Smooth muscle cell (in vitro differentiated cells): Measurements from ENCODE around the gene FAM89A. TPM values are rescaled to one million over a fixed set of nuclear protein-coding genes. Genes with fewer than 3 reads are reported as not detected.
A peak's percentile ranks its signal among the peaks of the same experiment; 100 is the strongest.

ENCODE experiments used
- DNase-seq: peaks from one replicate; lab custom pipeline; 2025; ENCODE audit not compliant: unreplicated experiment; lab: John Stamatoyannopoulos, UW
- H2AFZ ChIP-seq: fragments of 200-600 bp; sonication (generic); 2 replicates; pipeline ENCODE4 v1.6.0; 2016; ENCODE audit warnings: antibody characterized with exemption, low read depth, mild to moderate bottlenecking
- H3F3A ChIP-seq: fragments of 200-600 bp; sonication (generic); 2 replicates; pipeline ENCODE4 v1.6.0; 2017; ENCODE audit warnings: antibody characterized with exemption, low read depth
- H3K27ac ChIP-seq: fragments of 200-600 bp; sonication (generic); 2 replicates; pipeline ENCODE4 v1.5.1; 2016; ENCODE audit warnings: low read depth, mild to moderate bottlenecking
- H3K27me3 ChIP-seq: fragments of 200-600 bp; sonication (generic); 2 replicates; pipeline ENCODE4 v1.6.1; 2016; ENCODE audit warnings: low read depth, mild to moderate bottlenecking
- H3K36me3 ChIP-seq: fragments of 200-600 bp; sonication (generic); 2 replicates; pipeline ENCODE4 v1.5.1; 2016; ENCODE audit warnings: low read depth
- H3K4me1 ChIP-seq: fragments of 200-600 bp; sonication (generic); 2 replicates; pipeline ENCODE4 v1.5.1; 2016; ENCODE audit warnings: low read depth
- H3K4me2 ChIP-seq: fragments of 200-600 bp; sonication (generic); 2 replicates; pipeline ENCODE4 v1.6.0; 2016; ENCODE audit warnings: mild to moderate bottlenecking
- H3K4me3 ChIP-seq: fragments of 200-600 bp; sonication (generic); 2 replicates; pipeline ENCODE4 v1.5.1; 2016; ENCODE audit warnings: mild to moderate bottlenecking
- H3K79me2 ChIP-seq: fragments of 200-600 bp; sonication (generic); 2 replicates; pipeline ENCODE4 v1.6.0; 2016; ENCODE audit warnings: low read depth, mild to moderate bottlenecking
- H3K9ac ChIP-seq: fragments of 200-600 bp; sonication (generic); 2 replicates; pipeline ENCODE4 v1.6.0; 2016; ENCODE audit warnings: low read depth
- H3K9me3 ChIP-seq: fragments of 200-600 bp; sonication (generic); replicated peaks from 2 replicates; pipeline ENCODE4 v1.5.1; 2016; ENCODE audit warnings: low read depth
- H4K20me1 ChIP-seq: fragments of 200-600 bp; sonication (generic); 2 replicates; pipeline ENCODE4 v1.6.0; 2016; ENCODE audit warnings: low read depth
- WGBS: methylation state at CpG from one replicate; pipeline ENCODE4 v1.1.7; 2016; ENCODE audit warnings: low lambda C conversion rate; 5-methylcytosine and 5-hydroxymethylcytosine counted together
- polyA plus RNA-seq: library from polyadenylated mRNA; unstranded; fragments of >200 nt; fragmentation: Nextera tagmentation; extraction: Ambion mirVana; gene quantifications from 2 replicates; pipeline ENCODE4 v1.2.1, GENCODE V29; 2016
- total RNA-seq: library from RNA; depleted of rRNA; stranded (reverse); fragments of >200 nt; gene quantifications from 2 replicates; pipeline ENCODE4 v1.2.3, GENCODE V29; 2014
- TF ChIP-seq, protein P1 (sequence below): fragments of 200-600 bp; sonication (generic); IDR thresholded peaks from 2 replicates; pipeline ENCODE4 v1.5.1; 2017; ENCODE audit warnings: borderline replicate concordance, mild to moderate bottlenecking, antibody characterized with exemption; ENCODE audit not compliant: insufficient read depth, poor library complexity, severe bottlenecking

Gene FAM89A
- total and polyA plus RNA-seq, 2 experiments from 2014 or later, result 34.9 to 45.3 TPM

GRCh38 chr1:230976360-230976759, 63.7 kb downstream of the FAM89A start:
- Histone ChIP-seq H3K9me3 (no peaks in the 10 kb centered on the region), H3F3A (no peaks in the 10 kb centered on the region), H3K9ac (no peak overlapping the region), H2AFZ (no peak overlapping the region), H3K27ac (no peak overlapping the region), H3K36me3 (no peaks in the 10 kb centered on the region), H3K4me1 (peaks cover 11% of the 10 kb centered on the region), H3K4me2 (no peak overlapping the region), H3K4me3 (no peak overlapping the region), H3K79me2 (peaks cover 10% of the 10 kb centered on the region), H4K20me1 (no peaks in the 10 kb centered on the region), H3K27me3 (no peaks in the 10 kb centered on the region)
- TF ChIP-seq, protein P1, sequence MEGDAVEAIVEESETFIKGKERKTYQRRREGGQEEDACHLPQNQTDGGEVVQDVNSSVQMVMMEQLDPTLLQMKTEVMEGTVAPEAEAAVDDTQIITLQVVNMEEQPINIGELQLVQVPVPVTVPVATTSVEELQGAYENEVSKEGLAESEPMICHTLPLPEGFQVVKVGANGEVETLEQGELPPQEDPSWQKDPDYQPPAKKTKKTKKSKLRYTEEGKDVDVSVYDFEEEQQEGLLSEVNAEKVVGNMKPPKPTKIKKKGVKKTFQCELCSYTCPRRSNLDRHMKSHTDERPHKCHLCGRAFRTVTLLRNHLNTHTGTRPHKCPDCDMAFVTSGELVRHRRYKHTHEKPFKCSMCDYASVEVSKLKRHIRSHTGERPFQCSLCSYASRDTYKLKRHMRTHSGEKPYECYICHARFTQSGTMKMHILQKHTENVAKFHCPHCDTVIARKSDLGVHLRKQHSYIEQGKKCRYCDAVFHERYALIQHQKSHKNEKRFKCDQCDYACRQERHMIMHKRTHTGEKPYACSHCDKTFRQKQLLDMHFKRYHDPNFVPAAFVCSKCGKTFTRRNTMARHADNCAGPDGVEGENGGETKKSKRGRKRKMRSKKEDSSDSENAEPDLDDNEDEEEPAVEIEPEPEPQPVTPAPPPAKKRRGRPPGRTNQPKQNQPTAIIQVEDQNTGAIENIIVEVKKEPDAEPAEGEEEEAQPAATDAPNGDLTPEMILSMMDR, result no peak
- DNase-seq, result no peak
- WGBS, result 91% methylated on average over 4 of the region's 4 CpGs

DNA sequence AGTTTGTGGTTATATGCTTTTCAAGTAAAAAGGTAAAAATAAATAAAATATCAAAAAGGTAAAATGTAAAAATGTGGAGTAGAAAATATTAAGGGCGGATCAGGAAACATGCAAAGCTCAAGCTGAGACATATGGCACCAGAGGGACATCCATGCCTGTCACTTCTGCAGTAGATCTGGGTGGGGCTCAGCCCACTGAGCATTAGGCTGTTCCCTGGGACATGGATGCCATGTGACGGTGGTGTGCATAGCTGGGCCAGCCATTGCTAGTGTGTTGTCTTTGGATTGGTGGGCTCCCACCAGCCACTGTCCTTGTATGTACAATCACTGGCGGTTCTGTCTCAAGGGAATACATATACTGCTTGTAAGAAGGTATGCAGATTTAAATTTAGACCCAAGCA, 64.4 kb downstream of the FAM89A start:
- TF ChIP-seq, protein P1, result no peak
- no peak overlapping the region for H2AFZ ChIP-seq
- no peak overlapping the region for H3K9ac ChIP-seq
- H3K4me1 ChIP-seq, result peaks cover 11% of the 10 kb centered on the region
- H3K27me3 ChIP-seq, result no peaks in the 10 kb centered on the region
- 63% methylated on average over 3 of the region's 3 CpGs for WGBS
- DNase-seq, result no peak
- no peak overlapping the region for H3K27ac ChIP-seq
- H3F3A ChIP-seq, result no peaks in the 10 kb centered on the region
- no peak overlapping the region for H3K4me2 ChIP-seq
- no peaks in the 10 kb centered on the region for H4K20me1 ChIP-seq
- no peaks in the 10 kb centered on the region for H3K36me3 ChIP-seq
- peaks cover 10% of the 10 kb centered on the region for H3K79me2 ChIP-seq
- no peaks in the 10 kb centered on the region for H3K9me3 ChIP-seq
- no peak overlapping the region for H3K4me3 ChIP-seq

DNA sequence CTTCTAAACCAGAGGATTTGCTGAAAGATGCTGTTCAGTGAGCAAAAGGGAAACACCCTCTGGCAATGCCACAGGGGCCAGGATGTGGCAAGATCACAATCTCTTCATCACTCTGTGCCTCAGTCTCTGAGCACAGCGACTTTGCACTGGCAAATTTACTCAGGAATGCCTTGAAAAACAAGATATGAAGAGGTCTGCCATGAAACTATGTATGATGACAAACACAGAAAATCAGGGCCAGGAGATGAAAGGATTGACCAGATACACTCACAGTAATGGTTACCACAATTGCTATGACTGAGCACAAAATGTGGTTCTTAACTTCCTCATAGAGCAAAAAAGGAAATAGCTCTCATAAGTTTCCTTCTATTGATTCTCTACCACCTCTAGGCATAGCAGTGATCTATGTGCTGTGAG, 67.2 kb downstream of the FAM89A start:
- Histone ChIP-seq H3K4me3 (no peak overlapping the region), H3K27ac (peak overlapping the region; percentile 34), H3K4me2 (no peak overlapping the region), H3K9me3 (no peaks in the 10 kb centered on the region), H3K36me3 (no peaks in the 10 kb centered on the region), H2AFZ (no peak overlapping the region), H3K4me1 (peaks cover 5% of the 10 kb centered on the region), H4K20me1 (no peaks in the 10 kb centered on the region), H3K27me3 (no peaks in the 10 kb centered on the region), H3F3A (no peaks in the 10 kb centered on the region), H3K79me2 (no peaks in the 10 kb centered on the region), H3K9ac (no peak overlapping the region)
- no peak for DNase-seq
- TF ChIP-seq, protein P1, result no peak
- 59% methylated on average over 1 of the region's 1 CpG for WGBS

GRCh38 chr1:230971771-230972170, 68.3 kb downstream of the FAM89A start:
- no peak overlapping the region for H3K4me3 ChIP-seq
- no peaks in the 10 kb centered on the region for H3F3A ChIP-seq
- TF ChIP-seq, protein P1, result no peak
- H3K27ac ChIP-seq, result no peak overlapping the region
- H3K27me3 ChIP-seq, result no peaks in the 10 kb centered on the region
- no peaks in the 10 kb centered on the region for H3K36me3 ChIP-seq
- H3K4me1 ChIP-seq, result no peaks in the 10 kb centered on the region
- DNase-seq, result no peak
- no peak overlapping the region for H3K4me2 ChIP-seq
- no peaks in the 10 kb centered on the region for H4K20me1 ChIP-seq
- no peak overlapping the region for H3K9ac ChIP-seq
- H2AFZ ChIP-seq, result no peak overlapping the region
- no peaks in the 10 kb centered on the region for H3K79me2 ChIP-seq
- H3K9me3 ChIP-seq, result no peaks in the 10 kb centered on the region
